TTC549 (cell line): ENCODE results near the gene DYNLRB1.

Source experiments
- FAIRE-seq: peaks from 2 replicates; lab custom pipeline; 2012; peaks lifted over from hg19 to GRCh38; lab: Jason Lieb, UNC

Gene DYNLRB1

GRCh38 chr20:34535301-34535840 is 19.1 kb downstream of the DYNLRB1 start:
- FAIRE-seq, result no peak

GRCh38 chr20:34535857-34536256 is 19.6 kb downstream of the DYNLRB1 start:
- no peak for FAIRE-seq

- no peak for FAIRE-seq
These were observed 20.7 kb downstream of the DYNLRB1 start for GRCh38 chr20:34536798-34537394.

GRCh38 chr20:34537651-34538050 is 21.4 kb downstream of the DYNLRB1 start:
- FAIRE-seq, result no peak

GRCh38 chr20:34538671-34539123 is 22.5 kb downstream of the DYNLRB1 start:
- FAIRE-seq, result no peak

GRCh38 chr20:34539756-34540155 is 23.5 kb downstream of the DYNLRB1 start:
- no peak for FAIRE-seq

GRCh38 chr20:34540596-34541263 is 24.5 kb downstream of the DYNLRB1 start:
- FAIRE-seq, result no peak

- FAIRE-seq, result no peak
These were observed 25.2 kb downstream of the DYNLRB1 start for GRCh38 chr20:34541264-34541901.

GRCh38 chr20:34541917-34542316 is 25.7 kb downstream of the DYNLRB1 start:
- FAIRE-seq, result no peak

- FAIRE-seq, result no peak
These were observed 26.2 kb downstream of the DYNLRB1 start for GRCh38 chr20:34542439-34542838.

GRCh38 chr20:34543463-34544056 is 27.3 kb downstream of the DYNLRB1 start:
- FAIRE-seq, result no peak

GRCh38 chr20:34544109-34544796 is 28.0 kb downstream of the DYNLRB1 start:
- FAIRE-seq, result no peak

GRCh38 chr20:34546751-34547181 is 30.5 kb downstream of the DYNLRB1 start:
- no peak for FAIRE-seq

- no peak for FAIRE-seq
These were observed 31.8 kb downstream of the DYNLRB1 start for GRCh38 chr20:34547844-34548613.

- no peak for FAIRE-seq
These were observed 33.2 kb downstream of the DYNLRB1 start for GRCh38 chr20:34549291-34549928.

- FAIRE-seq, result no peak
These were observed 33.7 kb downstream of the DYNLRB1 start for GRCh38 chr20:34549929-34550305.

GRCh38 chr20:34552569-34552968 is 36.3 kb downstream of the DYNLRB1 start:
- FAIRE-seq, result no peak

- no peak for FAIRE-seq
These were observed 37.2 kb downstream of the DYNLRB1 start for GRCh38 chr20:34553366-34553867.

- FAIRE-seq, result no peak
These were observed 41.7 kb downstream of the DYNLRB1 start for GRCh38 chr20:34557936-34558319.

- FAIRE-seq, result no peak
These were observed 42.3 kb downstream of the DYNLRB1 start, which contains the start of gene MAP1LC3A for GRCh38 chr20:34558320-34559218. Gene MAP1LC3A (plus strand): TSS chr20:34558718. CDS start chr20:34558869, 151 bp downstream.
